Stimulated activated CD4-positive, alpha-beta T cell treated with anti-CD3 and anti-CD28 coated beads, Interleukin-15, amount 100 ng/mL, for 48 hours (primary cell): Measurements from ENCODE around the gene AK6.
A peak's percentile ranks its signal among the peaks of the same experiment; 100 is the strongest.
"Not testable (repeated sequence)": the region's sequence is repeated elsewhere in the genome, so short reads cannot be mapped to it uniquely, and the experiment has no call there.

Experiments used
- DNase-seq, 2 donors: peaks; one replicate each; pipeline ENCODE4 v3.0.0-alpha.2; 2020; ENCODE audit warnings: low read depth in 2 of 2

The AK6 gene

DNA sequence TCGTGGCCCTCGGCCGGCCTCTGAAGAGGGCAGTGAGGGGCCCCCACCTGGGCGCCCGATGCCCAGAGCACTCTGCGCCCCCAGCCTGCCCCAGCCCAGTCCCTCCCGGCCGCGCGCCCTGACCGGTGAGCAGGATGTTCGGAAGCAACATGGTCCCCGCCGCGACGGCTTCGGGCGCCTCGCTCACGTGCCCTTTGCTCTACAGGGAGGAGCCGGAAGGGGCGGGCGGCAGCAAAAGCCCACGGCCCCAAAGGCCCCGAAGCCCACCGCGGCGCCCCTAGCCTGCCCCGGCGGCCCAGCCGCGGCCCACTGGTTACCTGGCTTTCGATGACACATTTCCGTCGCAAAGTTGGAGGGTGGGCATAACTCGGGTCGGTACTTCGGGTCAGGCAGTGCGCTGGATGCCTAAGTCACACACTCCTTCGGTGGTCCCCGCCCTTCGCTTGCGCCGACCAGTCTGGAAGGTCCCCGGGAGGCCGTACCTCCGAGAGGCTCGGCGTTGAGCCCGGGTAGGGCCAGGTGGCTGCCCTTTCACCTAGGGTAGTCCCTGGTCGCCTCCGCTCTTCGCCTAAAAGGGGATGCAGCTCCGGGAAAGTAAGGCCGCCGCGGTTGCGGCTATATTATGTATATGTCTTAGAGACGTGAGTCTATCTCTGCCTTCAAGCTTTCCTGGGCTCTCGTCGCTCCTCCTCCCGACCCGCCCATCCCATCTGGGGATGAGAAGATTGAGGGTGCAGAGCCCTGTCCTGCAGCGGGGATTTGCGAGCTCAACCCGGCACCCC, at the start of gene AK6, which contains the start of the genes RAD17 and TAF9:
AK6 (minus strand) TSS at position 181 of the 782 bp plus-strand sequence; CDS start at position 151, 30 bp downstream.
RAD17 (plus strand) TSS at position 479 of the 782 bp plus-strand sequence. CDS start 2,391 bp downstream, outside the sequence.
TAF9 (minus strand) TSS at position 181 of the 782 bp plus-strand sequence. CDS start 3,783 bp downstream, outside the sequence.
- DNase-seq, result peak; percentile 87 to 88

DNA sequence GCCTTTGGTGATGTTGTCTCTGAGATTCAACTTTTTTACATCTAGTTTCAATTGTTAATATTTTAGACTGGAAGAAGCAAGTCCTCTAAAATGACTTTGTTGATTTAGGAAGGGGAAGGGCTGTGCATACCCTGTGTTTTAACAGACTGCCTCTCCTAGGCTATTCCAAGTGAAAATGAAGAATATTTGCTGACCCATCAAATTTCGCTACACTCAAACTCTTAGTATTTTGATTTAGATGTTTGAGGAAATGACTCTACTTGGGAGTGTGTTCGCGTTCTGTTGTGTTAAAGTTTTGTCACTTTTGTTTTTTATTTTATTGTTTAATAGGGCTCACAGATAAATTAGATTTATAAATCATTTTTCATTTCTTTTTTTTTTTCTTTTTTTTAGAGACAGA, 49.2 kb upstream of the AK6 start:
- DNase-seq, result no peak

DNA sequence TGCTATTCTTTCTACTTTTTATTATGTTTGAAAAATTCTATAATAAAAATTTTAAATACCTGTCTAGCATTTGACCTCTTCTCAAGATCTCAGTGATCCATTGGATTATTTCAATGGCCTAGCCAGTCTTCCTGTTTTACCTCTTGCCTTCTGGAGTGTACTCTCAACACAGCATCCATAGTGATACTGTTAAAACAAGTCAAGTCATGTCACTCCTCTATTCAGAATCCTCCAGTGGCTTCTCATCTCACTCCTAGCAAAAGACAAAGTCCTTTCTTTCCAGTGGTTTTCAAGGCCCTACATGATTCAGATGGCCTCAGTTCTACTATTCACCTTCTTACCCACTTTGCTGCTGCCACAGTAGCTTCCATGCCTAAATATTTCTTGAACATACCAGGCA, 47.4 kb upstream of the AK6 start:
- DNase-seq, result no peak

DNA sequence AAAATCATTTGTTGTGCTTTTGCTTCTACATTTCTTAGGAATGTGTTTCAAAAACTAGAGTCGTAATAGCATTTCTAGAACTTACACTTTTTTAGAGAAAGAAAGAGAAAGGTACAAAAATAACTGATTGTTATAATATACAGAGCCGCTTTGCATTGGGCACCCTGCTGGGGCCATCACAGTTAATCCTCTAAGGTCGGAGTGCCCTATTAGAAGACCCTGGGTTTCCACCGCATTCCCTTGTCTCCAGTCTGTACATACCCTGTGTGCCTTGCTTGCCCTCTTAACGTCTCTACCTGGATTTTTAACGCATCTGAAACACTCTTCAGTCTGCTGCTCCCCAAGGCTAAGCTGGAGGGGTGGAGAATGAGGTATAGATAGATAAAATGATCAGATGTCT, 46.9 kb upstream of the AK6 start:
- no peak for DNase-seq

DNA sequence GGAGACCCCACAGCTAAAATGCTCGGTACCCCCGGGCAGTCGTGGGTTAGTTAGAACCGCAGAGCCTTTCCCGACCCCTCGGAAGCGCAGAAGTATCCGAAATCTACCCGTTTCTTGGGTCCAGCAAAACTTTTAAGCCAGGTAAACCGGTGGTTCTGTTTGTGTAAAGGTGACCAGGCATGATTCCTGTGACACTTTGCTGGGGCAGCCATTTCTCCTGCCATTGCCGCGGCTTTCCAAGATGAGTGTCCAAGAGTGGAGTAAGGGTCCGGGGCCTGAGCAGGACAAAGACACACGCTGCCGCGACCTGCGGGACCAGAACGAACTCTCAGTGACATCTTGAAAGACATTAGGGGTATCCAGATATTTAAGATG, 46.3 kb upstream of the AK6 start:
- no peak for DNase-seq

DNA sequence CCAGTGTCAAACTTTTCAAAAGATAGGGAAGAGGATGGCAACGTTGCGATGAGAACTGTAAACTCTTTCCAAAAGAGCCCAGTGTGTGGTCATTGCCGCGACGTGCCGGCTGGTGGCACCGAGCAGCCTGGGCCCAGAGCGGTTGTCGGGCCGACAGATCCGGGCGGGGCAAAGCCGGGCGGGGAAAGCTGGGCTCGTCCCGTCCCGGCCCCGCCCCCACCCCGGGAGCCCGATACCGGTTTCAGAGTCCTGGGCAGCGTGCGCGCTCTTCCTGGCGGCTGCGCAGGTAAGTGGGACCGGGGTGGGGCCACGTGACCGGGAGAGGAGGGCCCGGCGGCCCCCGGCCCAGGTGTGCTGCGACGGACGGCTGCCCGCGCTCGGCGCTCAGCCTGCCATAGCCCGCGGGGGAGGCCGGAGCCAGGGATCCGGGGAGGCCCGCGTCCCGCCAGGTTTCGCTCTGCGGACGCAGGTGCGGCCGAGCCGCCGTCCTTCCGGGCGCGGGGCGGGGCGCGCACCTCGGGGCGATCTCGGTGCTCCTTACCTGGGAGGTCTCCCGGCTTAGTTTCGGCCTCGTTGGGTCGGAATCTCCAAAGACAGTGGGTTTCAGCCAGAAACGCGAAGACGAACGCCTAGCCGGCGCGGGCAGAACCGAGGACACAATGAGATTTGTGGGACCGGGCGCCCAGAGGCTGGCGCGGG, 45.7 kb upstream of the AK6 start, which contains the start of gene MARVELD2:
MARVELD2 (plus strand) TSS at position 232 of the 699 bp plus-strand sequence. CDS start 4,270 bp downstream, outside the sequence.
- DNase-seq, result peak; percentile 8 to 11

DNA sequence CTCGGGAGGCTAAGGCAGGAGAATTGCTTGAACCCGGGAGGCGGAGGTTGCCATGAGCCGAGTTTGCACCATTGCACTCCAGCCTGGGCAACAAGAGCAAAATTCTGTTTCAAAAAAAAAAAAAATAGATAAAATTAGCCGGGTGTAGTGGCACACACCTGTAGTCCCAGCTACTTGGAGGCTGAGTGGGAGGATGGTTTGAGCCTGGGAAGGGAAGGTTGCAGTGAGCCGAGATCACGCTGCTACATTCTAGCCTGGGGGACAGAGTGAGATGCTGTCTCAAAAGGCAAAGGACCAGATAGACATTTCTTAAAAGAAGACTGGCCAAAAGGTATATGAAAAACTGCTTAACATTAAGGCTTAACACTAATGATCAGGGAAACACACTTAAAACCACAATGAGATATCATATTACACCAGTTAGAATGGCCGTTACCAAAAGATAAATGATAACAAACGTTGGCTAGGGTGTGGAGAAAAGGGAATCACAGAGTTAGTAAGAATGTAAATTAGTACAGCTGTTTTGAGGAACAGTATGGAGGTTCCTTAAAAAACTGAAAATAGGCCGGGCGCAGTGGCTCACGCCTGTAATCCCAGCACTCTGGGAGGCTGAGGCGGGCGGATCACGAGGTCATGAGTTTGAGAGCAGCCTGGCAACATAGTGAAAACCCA, 35.5 kb upstream of the AK6 start:
- DNase-seq, result no peak

DNA sequence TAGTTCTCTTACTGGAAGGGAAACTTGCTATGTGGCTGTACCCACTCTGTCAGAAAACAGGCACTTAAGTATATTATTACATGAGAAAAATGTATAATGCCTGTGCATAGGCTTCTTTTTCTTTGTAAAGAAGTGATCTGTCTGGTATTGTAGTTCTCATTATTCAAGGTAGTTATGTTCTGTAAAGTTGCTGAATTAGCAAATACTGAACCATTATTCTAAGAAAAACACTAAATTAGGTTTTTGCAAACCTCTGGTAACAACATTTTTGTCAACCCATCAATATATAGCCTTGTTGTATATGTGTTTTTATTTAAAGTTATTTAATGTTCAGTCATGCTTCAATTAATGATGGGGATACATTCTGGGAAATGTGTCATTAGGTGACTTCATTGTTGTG, 9.1 kb upstream of the AK6 start:
- DNase-seq, result no peak

DNA sequence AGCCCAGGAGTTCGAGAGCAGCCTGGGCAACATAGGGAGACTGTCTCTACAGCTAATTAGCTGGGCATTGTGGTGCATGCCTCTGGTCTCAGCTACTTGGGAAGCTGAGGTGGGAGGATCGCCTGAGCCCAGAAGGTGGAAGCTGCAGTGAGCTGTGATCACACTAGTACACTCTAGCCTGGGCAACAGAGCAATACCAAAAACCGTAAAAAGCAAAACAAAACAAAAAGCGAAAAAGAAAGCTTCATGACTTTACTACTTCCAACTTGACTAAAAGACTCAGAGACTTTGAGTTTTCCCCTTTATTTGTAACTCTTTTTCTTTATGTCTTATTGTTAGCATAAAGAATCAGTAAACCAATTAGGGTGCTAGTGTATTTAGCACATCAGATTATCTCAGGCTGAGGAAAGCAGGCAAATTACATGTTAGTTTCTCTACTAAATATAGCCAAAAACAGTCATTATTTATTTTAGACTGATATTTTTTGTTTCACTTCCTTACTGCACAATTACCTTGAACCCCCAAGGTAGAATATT, 5.7 kb upstream of the AK6 start:
- no peak for DNase-seq

DNA sequence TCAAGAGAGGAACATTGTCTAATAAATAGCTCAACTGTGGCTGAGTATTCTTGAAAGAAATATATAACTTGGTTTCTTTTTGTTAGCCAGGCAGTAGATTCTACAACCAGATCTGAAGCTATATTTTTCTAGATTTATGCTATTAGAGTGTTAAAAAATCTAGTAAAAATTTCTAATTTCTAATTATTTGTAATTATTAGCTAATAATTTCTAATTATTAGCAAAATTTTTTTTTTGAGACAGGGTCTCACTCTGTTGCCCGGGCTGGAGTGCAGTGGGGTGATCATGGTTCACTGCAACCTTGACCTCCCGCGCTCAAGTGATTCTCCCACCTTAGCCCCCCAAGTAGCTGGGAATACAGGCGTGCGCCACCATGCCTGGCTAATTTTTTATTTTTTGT, 3.1 kb upstream of the AK6 start:
- no peak for DNase-seq

DNA sequence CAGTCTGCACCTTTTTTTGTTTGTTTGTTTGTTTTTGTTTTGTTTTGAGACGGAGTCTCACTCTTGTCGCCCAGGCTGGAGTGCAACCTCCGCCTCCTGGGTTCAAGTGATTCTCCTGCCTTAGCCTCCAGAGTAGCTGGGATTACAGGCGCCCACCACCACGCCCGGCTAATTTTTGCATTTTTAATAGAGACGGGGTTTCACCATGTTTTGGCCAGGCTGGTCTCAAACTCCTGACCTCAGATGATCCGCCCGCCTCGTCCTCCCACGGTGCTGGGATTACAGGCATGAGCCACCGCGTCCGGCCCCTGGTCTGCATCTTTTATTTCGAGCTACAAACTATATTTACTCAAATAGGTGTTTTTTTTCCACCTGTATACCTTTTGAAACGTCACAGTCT, 1.0 kb upstream of the AK6 start:
- not testable (repeated sequence) for DNase-seq

DNA sequence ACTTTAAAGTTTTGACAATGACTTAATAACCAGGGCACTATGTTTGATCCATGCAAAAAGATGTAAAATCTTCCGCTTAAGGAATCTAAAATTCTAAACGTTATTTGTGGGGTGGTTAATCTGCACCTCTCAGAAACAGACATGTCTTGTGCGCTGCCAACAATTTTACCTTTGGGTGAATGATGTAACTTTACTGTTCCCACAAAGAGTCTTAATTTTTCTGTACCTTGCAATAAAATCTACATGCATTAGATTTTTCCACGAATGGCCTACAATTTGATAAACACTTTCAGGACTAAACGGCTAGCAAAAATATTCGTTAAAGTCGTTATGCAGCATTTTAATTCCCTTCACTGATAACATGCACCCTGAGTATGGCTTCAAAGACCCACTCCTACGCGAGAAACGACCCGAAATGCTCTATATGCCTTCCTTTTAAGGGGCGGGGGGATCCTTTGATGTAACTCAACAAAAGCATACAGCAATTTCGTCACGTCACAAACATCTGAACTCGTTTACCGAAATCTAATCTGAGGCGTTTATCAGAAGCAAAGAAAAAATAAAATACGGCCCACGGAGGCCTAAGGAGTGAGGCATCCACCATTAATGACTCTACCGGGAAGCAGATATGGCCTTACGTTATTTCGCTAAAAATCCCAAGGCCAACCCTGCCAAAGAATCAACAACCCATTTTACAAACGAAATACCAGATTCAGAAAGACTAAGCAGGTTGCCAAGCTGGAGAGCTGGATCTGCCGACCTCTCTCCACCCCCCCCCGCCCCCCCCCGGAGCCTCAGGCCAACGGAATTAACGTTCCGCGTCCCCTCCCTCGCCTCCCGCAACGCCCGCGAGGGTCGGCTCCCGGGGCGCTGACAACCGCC, 621 bp downstream of the AK6 start:
- no peak for DNase-seq

DNA sequence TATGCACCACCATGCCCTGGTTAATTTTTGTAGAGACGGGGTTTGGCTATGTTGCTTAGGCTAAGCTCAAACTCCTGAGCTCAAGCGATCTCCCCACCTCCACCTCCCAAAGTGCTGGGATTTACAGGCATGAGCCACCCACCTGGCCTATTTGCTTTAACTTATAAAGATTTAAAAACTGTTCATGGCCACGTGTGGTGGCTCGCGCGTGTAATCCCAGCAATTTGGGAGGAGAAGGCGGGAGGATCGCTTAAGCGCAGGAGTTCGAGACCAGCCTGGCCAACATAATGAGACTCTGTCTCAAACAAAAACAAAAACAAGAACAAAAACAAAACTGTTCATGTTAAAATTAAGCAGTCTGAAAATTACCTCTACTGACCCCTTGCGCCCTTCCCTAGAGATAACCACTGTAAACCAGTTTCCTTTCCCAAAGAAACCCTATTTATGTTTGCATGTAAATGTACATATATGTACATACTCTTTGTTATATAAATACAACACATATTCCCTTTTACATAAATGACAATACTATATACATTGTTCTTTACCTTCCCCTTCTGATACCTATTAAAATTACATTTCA, 1.5 kb downstream of the AK6 start:
- DNase-seq, result no peak

DNA sequence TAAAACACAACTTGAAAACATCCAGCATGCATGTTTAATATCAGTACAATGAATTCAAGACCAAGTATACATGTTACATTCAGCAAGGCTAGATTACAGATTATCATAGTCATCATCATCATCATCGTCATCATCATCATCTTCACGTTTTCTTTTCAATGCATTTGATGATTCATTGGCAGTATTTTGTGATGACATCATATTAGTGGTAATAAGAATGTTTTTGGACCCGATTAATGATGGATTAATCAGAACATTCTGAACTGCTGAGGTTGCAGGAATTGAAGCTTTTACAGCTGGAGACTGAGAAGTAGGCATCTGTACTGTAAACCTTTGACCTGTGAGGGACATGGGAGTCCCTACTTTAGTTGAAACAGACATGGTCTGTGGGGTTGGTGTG, 4.5 kb downstream of the AK6 start:
- no peak for DNase-seq

DNA sequence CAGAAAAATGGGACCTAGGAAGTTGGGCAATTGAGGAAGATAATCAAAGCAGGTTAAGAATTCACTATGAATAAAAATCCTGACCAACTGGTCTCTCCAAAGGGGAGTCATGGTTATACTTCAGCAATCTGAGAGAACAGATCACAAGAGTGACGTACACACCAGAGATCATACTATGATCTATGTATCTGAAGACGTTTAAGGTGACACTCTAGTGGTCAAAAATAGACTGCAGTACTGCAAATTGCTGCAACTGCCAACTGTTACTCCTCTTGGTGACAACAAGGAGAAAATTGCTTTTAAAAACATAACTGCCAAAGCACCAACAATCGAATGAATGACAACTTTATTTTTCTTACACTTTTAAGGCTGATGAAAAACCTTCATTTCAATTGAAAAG, 4.9 kb downstream of the AK6 start:
- DNase-seq, result no peak

DNA sequence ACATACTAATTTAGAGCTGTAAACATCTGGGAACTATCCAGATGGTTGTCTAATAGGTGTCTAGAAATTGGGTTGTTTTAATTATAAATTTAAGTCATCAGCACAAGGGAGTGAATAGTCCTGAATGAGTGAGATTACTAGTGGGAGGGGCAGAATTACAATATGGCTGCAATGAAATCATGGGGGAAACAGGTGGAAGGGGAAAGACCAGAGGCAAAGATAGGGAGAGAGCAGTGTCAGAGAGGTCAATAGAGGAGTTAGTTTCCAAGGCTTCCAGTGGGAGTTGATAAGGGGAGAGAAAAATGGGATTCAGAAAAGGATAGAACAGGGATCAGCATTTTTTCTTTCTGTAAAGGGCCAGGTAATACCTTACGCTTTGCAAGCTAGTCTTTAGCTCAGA, 8.9 kb downstream of the AK6 start:
- DNase-seq, result no peak

DNA sequence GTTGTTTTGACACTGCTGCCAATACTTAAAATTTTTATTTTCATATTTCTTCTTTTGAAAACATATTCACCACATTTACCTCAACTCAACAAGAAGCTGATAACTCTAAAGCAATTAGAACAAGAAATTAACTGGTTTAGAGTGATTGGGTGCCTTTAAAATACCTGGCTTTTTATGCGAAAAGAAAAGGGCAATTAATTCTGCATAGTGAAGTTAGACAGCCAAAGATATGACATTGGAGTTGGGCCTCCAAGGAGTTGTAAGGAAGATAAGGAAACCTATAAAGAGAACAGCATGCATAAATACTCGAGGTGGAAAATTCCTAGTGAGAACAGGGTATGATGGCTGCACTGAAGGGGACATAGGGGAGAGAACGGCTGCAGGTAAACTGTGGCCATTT, 9.6 kb downstream of the AK6 start:
- no peak for DNase-seq

DNA sequence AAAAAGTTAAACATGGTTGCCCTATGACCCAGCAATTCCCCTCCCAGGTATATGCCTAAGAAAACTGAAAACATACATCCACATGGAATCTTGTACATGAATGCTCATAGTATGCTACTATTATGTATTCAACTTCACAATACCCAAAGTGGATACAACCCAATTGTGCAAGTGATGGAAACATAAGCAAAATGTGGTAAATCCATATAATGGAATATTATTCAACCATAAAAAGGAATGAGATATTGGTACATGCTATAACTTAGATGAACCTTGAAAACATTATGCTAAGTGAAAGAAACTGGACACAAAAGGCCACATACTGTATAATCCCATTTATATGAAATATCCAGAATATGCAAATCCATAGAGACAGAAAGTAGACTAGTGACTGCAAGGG, 18.7 kb downstream of the AK6 start:
- DNase-seq, result no peak

DNA sequence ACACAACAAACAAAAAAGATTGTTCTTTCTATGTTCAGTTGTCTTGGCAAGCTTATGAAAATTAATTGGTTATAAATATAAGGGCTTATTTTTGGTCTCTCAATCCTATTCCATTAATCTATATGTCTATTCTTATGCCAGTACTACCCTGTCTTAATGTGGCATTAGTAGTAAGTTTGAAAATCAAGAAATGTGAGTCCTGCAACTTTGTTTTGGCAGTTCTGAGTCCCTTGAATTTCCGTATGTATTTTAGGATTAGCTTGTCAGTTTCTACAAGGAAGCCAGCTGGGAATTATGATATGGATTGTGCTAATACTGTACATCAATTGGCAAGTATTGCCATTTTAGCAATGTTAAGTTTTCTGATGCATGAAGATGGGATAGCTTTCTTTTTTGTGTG, 26.2 kb downstream of the AK6 start:
- no peak for DNase-seq

DNA sequence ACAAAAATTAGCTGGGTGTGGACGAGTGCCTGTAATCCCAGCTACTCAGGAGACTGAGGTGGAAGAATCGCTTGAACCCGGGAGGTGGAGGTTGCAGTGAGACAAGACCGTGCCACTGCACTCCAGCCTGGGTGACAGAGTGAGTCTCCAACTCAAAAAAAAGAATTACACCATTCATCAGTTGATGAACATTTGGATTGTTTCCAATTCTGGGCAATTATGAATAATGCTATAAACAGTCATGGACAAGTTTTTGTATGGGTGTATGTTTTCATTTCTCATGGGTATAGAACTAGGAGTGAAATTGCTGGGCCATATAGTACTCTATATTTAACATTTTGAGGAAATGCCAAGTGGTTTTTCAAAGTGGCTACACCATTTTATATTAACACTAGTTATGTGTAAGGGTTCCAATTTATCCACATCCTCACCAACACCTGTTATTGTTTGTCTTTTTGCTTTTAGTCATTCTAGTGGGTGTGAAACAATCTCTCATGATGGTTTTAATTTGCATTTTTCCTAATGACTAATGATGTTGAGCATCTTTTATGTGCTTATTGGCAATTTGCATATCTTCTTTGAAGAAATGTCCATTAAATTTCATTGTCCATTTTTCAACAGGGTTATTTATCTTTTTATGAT, 27.7 kb downstream of the AK6 start:
- no peak for DNase-seq
